Measurements from ENCODE around the gene TMCO4.

TMCO4 gene

DNA sequence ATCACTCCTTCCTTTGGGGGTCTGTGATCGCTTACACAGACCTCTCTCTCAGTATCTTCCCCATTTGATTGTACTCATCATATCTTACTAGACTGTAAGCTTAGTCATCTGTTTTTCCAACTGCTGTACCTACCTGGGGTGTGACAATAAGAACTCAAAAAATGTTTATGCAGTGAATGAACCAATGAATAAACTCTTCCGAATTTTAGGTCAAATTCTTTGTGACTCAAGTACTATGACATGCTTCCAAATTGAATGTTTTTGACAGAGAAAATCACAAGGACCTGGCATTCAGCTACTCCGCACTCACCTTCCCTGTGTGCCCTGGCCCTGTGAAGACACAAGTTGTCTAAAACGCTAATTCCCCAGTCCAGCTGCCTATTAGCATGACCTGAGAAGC, 42.1 kb downstream of the TMCO4 start:
- Mint-ChIP-seq H3K36me3 (ENCODE audit: low read depth) (peaks cover 37% of the 10 kb centered on the region), H3K9me3 (no peaks in the 10 kb centered on the region), H3K4me1 (ENCODE audit: low read depth) (no peaks in the 10 kb centered on the region), H3K4me3 (no peak overlapping the region), H3K27me3 (no peaks in the 10 kb centered on the region), H3K27ac (no peak overlapping the region)
- DNase-seq, result no peak

DNA sequence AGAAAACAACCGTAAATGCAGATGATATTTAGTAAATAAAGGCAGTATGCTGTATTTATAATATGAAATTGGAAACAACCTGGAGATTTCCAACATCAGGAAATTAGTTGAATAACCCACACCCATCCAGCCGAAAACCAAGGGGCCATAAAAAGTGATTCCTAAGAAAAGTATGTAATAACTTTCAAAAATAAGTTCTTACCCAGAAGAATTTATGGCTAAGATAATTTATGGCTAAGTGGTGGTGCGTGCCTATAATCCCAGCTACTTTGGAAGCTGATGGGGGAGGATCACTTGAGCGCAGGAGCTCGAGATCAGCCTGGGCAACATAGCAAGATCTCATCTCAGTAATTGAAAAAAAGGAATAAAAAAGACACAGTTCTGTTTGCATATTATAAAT, 43.2 kb downstream of the TMCO4 start:
- Mint-ChIP-seq H3K36me3 (ENCODE audit: low read depth) (peaks cover 44% of the 10 kb centered on the region), H3K4me1 (ENCODE audit: low read depth) (no peaks in the 10 kb centered on the region), H3K4me3 (no peak overlapping the region), H3K27me3 (no peaks in the 10 kb centered on the region), H3K27ac (peak overlapping the region; percentile 48), H3K9me3 (no peaks in the 10 kb centered on the region)
- no peak for DNase-seq

DNA sequence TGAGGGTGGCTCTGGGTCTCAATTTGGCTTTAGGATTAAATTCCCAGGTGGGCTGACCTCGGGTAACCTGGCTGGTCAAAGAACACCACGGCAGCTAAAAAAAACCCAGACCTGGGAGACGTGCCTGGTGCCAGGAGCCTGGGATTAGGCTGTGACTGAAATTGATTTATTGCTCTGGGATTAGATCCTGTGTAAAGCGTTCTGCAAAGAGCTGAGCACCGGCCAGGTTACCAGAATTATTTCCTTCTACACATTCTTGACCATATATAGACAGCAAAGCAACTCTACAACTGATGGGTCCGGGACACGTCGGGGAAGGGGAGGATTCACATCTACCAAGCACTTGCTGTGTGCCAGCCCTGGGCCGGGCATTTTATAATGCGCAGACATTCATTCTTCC, 45.2 kb downstream of the TMCO4 start:
- H3K36me3 Mint-ChIP-seq (ENCODE audit: low read depth), result peaks cover 59% of the 10 kb centered on the region
- H3K4me1 Mint-ChIP-seq (ENCODE audit: low read depth), result no peaks in the 10 kb centered on the region
- no peak for DNase-seq
- no peaks in the 10 kb centered on the region for H3K27me3 Mint-ChIP-seq
- H3K4me3 Mint-ChIP-seq, result no peak overlapping the region
- no peaks in the 10 kb centered on the region for H3K9me3 Mint-ChIP-seq
- H3K27ac Mint-ChIP-seq, result no peak overlapping the region

DNA sequence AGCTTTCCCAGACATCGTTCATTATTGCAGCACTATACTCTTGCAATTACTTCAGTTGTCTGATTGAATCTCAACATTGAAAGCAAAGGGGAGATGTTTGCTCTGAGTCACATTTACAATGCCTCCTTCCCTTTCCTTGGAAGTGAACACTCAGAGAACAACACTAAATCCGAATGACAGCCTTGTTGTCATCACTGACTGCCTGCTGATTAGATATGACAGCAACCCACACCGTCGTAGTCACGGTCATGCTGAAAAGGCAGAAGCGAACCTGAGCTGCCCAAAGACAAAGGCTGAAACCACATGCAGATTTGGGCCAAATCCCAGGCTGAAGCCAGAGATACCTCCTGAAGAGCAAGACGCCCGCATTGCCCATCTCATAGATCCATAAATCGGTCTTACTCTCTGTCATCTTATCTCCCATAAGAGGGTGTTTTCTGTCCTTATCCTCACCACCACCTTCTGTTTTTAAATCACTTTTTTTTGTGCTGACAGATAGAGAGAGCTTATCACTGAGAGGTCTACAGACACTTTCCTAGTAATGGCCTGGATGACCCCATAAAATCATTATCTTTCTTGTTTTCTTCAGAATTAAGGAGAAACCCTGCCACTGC, 47.5 kb downstream of the TMCO4 start:
- H3K4me3 Mint-ChIP-seq, result no peak overlapping the region
- H3K9me3 Mint-ChIP-seq, result no peaks in the 10 kb centered on the region
- no peaks in the 10 kb centered on the region for H3K4me1 Mint-ChIP-seq (ENCODE audit: low read depth)
- peaks cover 62% of the 10 kb centered on the region for H3K36me3 Mint-ChIP-seq (ENCODE audit: low read depth)
- H3K27ac Mint-ChIP-seq, result no peak overlapping the region
- DNase-seq, result no peak
- no peaks in the 10 kb centered on the region for H3K27me3 Mint-ChIP-seq

DNA sequence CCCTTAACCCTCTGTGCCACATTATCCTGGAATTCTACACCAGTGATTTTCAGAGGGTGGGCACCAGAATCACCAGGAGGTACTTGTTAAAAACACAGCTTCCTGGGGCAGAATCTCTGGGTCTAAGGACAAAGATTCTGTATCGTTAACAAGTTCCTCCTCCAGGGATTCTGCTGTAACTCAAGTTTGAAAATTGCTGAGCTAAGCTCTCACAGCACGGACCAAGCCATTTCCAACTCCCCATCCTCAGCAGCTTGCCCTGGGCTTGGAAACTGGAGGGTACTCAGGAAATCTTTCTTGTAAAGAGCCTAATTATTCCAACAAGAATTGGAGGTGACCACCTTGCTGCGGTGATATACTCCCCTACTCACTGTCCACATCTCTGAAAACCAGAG, 48.8 kb downstream of the TMCO4 start:
- Mint-ChIP-seq H3K4me3 (no peak overlapping the region), H3K27ac (no peak overlapping the region), H3K27me3 (no peaks in the 10 kb centered on the region), H3K4me1 (ENCODE audit: low read depth) (no peaks in the 10 kb centered on the region), H3K36me3 (ENCODE audit: low read depth) (peaks cover 73% of the 10 kb centered on the region), H3K9me3 (no peaks in the 10 kb centered on the region)
- DNase-seq, result no peak

DNA sequence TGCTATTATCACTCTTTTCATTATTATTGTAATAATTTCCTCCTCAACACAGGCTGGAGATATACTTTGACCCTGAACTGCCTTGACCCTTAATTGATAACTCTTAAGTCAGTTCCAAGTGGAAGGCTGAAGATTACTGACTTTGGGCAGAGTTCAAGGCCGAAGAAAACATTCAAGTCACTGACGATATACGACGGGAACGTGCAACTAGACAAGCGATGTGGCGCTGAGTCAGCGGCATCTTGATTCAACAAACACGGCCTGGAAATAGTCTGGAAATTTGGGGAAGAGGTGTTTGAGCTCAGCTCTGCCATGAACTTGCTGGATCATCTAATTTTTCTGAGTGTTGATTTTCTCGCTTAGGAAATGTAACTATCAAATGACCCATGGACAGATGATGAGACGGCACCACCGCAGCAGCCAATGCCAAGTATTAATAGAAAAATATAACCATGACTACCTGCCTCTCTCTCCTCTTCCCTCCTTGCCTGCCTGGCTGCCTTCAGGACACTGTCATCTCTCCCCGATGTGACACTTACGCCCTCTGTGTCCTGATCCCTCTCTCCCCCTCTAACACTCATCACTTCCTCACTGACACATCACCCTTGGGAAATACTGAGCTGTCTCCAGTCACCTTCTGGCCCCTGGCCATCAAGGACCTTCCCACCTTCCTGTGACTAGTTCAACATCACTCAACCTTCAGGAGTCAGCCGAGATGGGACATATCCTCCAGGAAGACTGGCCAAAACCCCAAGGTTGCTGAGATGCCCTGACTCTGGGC, 49.4 kb downstream of the TMCO4 start:
- Mint-ChIP-seq H3K27me3 (no peaks in the 10 kb centered on the region), H3K9me3 (no peaks in the 10 kb centered on the region), H3K27ac (no peak overlapping the region), H3K4me3 (no peak overlapping the region), H3K4me1 (ENCODE audit: low read depth) (no peaks in the 10 kb centered on the region), H3K36me3 (ENCODE audit: low read depth) (peaks cover 74% of the 10 kb centered on the region)
- no peak for DNase-seq

DNA sequence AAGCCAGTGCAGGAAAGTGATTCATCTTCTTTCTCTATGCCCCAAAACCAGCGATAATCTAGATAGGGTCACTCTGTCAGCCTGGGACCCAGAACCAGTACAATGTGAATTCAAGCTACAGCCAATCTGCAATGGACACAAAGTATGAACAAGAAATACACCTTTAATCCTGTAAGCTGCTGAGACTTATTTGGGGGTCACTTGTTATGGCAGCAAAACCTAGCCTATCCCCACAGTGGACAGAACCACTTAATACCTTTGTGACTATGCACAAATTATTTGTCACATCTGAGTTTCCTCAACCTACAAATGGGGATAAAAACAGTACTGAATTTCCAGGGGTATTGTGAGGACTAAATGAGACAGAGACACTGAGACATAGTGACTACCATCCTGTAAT, 50.0 kb downstream of the TMCO4 start:
- DNase-seq, result no peak
- peaks cover 72% of the 10 kb centered on the region for H3K36me3 Mint-ChIP-seq (ENCODE audit: low read depth)
- H3K9me3 Mint-ChIP-seq, result no peaks in the 10 kb centered on the region
- H3K4me1 Mint-ChIP-seq (ENCODE audit: low read depth), result no peaks in the 10 kb centered on the region
- no peak overlapping the region for H3K4me3 Mint-ChIP-seq
- H3K27me3 Mint-ChIP-seq, result no peaks in the 10 kb centered on the region
- H3K27ac Mint-ChIP-seq, result no peak overlapping the region

DNA sequence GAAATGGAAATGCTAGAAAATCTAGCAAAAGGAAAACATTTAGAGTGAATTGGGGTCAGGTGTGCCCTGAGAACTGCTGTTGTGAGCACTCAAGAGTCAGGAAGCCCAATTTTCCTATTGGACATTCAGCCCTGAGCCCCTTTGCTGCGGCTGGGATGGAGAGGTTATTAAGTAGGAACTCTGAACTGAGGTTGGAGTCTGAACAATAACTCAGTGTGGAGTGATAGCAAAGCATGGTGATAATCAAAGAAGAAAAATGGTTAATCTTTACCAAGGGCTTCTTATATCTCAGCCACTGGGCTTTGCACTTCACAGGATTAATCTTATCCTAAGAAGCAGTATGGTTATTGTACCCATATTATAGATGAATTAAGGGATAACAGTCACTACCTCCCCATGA, 52.0 kb downstream of the TMCO4 start:
- peaks cover 74% of the 10 kb centered on the region for H3K36me3 Mint-ChIP-seq (ENCODE audit: low read depth)
- H3K4me1 Mint-ChIP-seq (ENCODE audit: low read depth), result no peaks in the 10 kb centered on the region
- H3K27ac Mint-ChIP-seq, result no peak overlapping the region
- H3K4me3 Mint-ChIP-seq, result no peak overlapping the region
- H3K9me3 Mint-ChIP-seq, result no peaks in the 10 kb centered on the region
- no peaks in the 10 kb centered on the region for H3K27me3 Mint-ChIP-seq
- no peak for DNase-seq

DNA sequence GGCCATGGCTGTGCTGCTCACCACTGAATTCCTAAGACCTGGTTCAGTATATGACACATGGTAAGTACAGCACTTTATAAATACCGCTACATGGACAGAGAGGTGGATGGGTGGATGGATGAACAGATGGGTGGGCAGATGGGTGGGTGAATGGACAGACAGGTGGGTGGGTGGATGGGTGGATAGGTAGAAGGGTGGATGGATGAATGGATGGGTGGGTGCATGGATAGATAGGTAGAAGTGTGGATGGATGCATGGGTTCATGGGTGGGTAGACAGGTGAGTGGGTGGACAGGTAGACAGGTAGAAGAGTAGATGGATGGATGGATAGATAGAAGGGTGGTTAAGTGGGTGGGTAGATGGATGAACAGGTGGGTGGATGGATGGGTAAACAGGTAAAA, 54.8 kb downstream of the TMCO4 start:
- H3K36me3 Mint-ChIP-seq (ENCODE audit: low read depth), result peaks cover 70% of the 10 kb centered on the region
- H3K4me3 Mint-ChIP-seq, result no peak overlapping the region
- H3K27me3 Mint-ChIP-seq, result no peaks in the 10 kb centered on the region
- no peaks in the 10 kb centered on the region for H3K9me3 Mint-ChIP-seq
- DNase-seq, result no peak
- H3K27ac Mint-ChIP-seq, result no peak overlapping the region
- H3K4me1 Mint-ChIP-seq (ENCODE audit: low read depth), result no peaks in the 10 kb centered on the region

DNA sequence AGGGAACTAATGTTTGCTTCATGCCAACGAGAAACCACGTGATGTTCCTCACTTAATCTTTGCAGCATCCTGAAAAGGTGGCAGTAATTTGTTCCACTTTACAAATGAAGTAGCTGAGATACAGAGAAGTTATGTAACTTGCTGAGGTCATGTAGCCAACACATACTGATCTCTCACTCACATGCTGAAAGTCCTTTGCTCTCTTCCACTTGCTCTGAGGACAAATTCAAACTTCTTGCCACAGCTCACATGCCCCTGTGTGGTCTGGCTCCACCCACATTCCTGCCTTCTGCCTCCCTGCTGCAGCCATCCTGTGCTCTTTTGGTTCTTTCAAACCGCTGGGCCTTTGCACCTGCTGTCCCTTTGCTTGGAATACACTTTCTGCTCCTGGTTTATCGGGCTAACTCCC, 55.4 kb downstream of the TMCO4 start:
- H3K27ac Mint-ChIP-seq, result no peak overlapping the region
- H3K4me1 Mint-ChIP-seq (ENCODE audit: low read depth), result no peaks in the 10 kb centered on the region
- DNase-seq, result no peak
- H3K36me3 Mint-ChIP-seq (ENCODE audit: low read depth), result peaks cover 70% of the 10 kb centered on the region
- H3K27me3 Mint-ChIP-seq, result no peaks in the 10 kb centered on the region
- H3K4me3 Mint-ChIP-seq, result no peak overlapping the region
- H3K9me3 Mint-ChIP-seq, result no peaks in the 10 kb centered on the region

DNA sequence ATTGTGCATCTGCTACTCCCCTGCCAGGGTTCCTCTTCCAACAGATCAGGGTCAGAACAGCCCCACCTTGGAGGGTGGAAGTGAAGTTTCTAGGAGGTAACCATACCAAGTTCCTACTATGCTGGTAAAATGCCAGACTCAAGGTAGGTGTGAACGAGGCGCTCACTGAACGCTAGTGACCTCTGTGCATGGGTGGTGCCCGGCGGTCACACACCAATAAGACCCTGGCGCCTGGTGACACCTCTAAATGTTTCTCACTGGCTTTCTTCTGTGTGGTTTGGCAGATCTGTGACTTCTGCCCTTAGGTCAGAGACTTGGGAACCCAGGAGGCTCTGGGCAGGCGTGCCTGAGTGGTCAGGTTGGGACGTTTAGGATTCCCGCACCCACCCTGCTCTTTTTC, 55.9 kb downstream of the TMCO4 start:
- no peak for DNase-seq
- Mint-ChIP-seq H3K36me3 (ENCODE audit: low read depth) (peaks cover 71% of the 10 kb centered on the region), H3K4me3 (no peak overlapping the region), H3K9me3 (no peaks in the 10 kb centered on the region), H3K27ac (no peak overlapping the region), H3K4me1 (ENCODE audit: low read depth) (no peaks in the 10 kb centered on the region), H3K27me3 (no peaks in the 10 kb centered on the region)

DNA sequence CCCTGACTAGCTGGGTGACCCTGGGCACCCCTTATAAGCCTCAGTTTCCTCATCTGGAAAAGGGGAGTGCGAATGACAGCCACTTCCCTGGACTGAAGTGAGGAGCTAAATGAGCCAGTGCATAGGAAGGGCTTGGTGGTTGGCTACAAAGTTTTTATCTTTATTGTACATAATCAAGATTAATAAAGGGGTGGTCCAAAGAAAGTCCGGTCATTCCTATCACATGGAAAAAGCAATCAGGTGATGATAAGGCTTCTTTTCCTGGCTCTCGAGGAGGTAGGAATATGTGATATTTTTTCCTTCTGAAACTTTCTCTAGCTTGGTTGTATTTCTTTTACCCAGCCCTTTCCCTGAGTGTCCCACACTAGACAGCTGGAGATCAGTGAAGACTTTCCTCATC, 56.5 kb downstream of the TMCO4 start:
- H3K36me3 Mint-ChIP-seq (ENCODE audit: low read depth), result peaks cover 70% of the 10 kb centered on the region
- H3K4me1 Mint-ChIP-seq (ENCODE audit: low read depth), result no peaks in the 10 kb centered on the region
- no peak for DNase-seq
- H3K27me3 Mint-ChIP-seq, result no peaks in the 10 kb centered on the region
- no peaks in the 10 kb centered on the region for H3K9me3 Mint-ChIP-seq
- H3K4me3 Mint-ChIP-seq, result no peak overlapping the region
- H3K27ac Mint-ChIP-seq, result no peak overlapping the region

DNA sequence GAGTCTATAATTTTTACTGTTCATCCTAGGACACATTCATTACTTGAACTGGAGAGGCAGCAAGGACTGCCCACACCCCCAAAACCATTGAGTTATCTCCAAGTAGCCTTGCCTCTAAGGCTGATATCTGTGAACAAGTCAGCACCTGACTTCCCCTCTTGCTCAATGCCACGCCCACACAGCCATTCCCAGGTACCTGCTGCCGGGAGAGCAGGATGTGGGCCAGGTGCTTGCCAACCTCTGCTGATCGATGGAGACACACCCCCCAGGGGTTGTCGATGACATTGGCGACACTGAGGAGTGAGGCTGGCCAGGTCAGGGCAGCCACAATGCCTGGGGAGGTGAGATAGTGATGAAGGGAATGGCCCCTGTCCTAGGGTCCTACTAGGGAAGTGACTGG, 60.1 kb downstream of the TMCO4 start:
- H3K27ac Mint-ChIP-seq, result no peak overlapping the region
- no peaks in the 10 kb centered on the region for H3K4me1 Mint-ChIP-seq (ENCODE audit: low read depth)
- DNase-seq, result no peak
- H3K27me3 Mint-ChIP-seq, result no peaks in the 10 kb centered on the region
- H3K4me3 Mint-ChIP-seq, result no peak overlapping the region
- no peaks in the 10 kb centered on the region for H3K9me3 Mint-ChIP-seq
- H3K36me3 Mint-ChIP-seq (ENCODE audit: low read depth), result peaks cover 54% of the 10 kb centered on the region

DNA sequence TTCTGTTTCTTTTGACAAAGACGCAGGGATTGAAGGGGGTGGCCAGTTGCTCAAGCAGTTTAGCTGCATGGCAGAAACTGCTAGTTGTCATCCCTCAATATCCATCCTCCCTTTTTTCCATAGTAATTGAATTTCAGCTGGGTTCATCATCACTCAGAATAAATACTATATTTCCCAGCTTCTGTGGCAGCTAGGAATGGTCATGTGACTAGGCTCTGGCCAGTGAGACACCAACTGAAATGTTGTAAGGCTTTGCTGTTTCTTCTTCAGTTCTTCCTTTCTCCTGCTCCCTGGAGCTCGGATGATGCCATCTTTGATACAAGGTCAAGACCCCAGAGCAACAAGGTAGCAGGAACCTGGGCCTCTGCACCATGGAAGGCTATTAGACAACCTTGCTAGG, 61.0 kb downstream of the TMCO4 start:
- Mint-ChIP-seq H3K9me3 (no peaks in the 10 kb centered on the region), H3K27ac (no peak overlapping the region), H3K36me3 (ENCODE audit: low read depth) (peaks cover 52% of the 10 kb centered on the region), H3K4me3 (no peak overlapping the region), H3K27me3 (no peaks in the 10 kb centered on the region), H3K4me1 (ENCODE audit: low read depth) (no peaks in the 10 kb centered on the region)
- DNase-seq, result no peak

DNA sequence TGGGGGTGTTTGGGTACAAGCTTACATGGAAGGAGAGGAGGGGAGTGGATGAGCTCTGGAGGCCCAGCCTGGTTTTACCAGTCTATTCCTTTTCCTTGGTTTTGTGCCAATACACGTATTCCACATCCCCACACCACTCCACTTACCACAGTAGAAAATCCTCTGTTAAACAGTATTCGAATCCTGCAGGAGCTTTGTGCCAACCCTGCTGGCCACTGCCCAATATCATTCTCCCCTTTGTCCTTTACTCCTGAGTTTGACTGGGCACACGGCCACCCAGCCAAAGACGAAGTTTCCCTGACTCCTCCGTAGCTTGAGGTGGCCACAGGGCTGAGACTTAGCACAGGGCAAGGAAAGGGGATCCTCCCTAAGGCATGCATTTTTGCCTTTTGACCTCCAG, 61.6 kb downstream of the TMCO4 start:
- no peak for DNase-seq
- Mint-ChIP-seq H3K27ac (no peak overlapping the region), H3K27me3 (no peaks in the 10 kb centered on the region), H3K4me1 (ENCODE audit: low read depth) (no peaks in the 10 kb centered on the region), H3K4me3 (no peak overlapping the region), H3K9me3 (no peaks in the 10 kb centered on the region), H3K36me3 (ENCODE audit: low read depth) (peaks cover 51% of the 10 kb centered on the region)

Data from activated T-cell treated with anti-CD3 and anti-CD28 coated beads, Interleukin-2, amount 50 U/mL, for 24 hours (primary cell).